Smooth muscle cell of trachea (primary cell): ENCODE data around the gene RHOB. TPM values are rescaled to one million over a fixed set of nuclear protein-coding genes. Genes with fewer than 3 reads are reported as not detected.

Experiments used
- total RNA-seq: library from RNA; depleted of rRNA; stranded (reverse); fragments of >200 nt; gene quantifications from 2 replicates; pipeline ENCODE4 v1.2.1, GENCODE V29; 2014

Gene RHOB
- 35.5 and 138 TPM in 2 replicates for total RNA-seq

DNA sequence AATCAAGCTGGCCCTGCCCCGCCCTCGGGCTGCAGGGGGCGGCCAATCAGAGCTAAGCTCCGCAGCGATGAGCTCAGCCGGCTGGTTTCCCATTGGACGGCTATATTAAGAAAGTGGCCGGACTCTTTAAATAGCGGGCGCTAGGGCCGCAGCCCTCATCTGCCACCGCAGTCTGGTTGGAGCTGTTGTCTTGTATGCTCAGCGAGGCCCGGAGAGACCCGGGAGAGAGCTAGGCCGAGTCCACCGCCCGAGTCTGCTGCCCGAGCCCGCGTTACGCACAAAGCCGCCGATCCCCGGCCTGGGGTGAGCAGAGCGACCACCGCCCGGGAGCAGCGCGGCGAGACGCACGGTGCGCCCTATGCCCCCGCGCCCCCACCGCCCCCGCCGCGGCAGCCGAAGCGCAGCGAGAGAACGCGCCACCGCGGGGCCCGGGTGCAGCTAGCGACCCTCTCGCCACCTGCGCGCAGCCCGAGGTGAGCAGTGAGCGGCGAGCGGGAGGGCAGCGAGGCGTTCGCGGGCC is at the start of gene RHOB:
Gene RHOB (plus strand): TSS at position 158 of the 520 bp plus-strand sequence. CDS start 392 bp downstream, outside the sequence.

Other genes starting within 250 kb of the RHOB start
- gene SDC1, start 221.9 kb upstream of the RHOB start, total RNA-seq: 57.6 and 63.1 TPM in 2 replicates
- 44.1 and 44.8 TPM in 2 replicates for gene PUM2, start 96.2 kb upstream of the RHOB start, total RNA-seq
- 49.6 and 86.3 TPM in 2 replicates for gene HS1BP3, start 204.0 kb downstream of the RHOB start, total RNA-seq
- gene GDF7, start 220.1 kb downstream of the RHOB start, total RNA-seq: 0.15 TPM in 1 of 2 replicates, not detected in the other